Measurements from ENCODE around the gene CCSER1. TPM values are rescaled to one million over a fixed set of nuclear protein-coding genes. Genes with fewer than 3 reads are reported as not detected.

Gene CCSER1
- total RNA-seq, 4 donors from 2014 or later: 3.6 to 7.0 (median 5.5) TPM

- no peaks in the 10 kb centered on the region for H3K4me1 ChIP-seq
Measured at GRCh38 chr4:90082449-90082848, 44.7 kb upstream of the CCSER1 start.

DNA sequence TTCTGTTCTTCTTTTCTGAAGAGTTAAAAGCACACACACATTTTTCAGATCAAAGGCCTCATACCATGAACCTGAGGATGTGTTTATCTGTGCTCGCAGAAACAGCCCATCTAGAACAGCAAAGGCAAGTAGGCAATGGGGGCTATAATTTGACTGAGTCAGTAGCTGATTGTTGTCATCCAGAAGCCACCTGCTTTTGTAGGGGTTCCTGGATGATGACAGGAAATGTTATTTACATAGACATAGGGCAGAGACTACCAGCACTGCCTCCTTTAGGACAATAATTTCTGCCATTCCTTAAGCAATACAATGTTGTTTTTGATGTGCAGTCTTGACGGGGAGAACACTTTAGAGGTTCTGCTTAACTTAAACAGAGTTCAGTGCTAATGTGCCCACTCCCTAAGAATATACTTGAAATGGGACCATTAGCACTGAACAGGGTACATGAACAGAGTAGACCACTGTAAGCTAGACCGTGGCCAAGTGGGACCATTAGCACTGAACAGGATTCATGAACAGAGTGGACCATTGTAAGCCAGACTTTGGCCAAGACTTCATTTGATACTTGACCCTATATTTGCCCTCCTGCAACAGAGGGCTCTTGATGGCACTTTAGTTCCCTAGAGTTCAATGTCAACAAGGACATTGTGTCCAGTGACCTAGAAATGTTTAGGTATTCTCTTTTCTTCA, 42.8 kb upstream of the CCSER1 start:
- intact Hi-C loops (cut with DNase I): no loop called here
- Histone ChIP-seq H3K4me1 (no peaks in the 10 kb centered on the region), H3K27me3 (no peaks in the 10 kb centered on the region), H3K4me3 (no peak overlapping the region), H3K27ac (replicated peaks in 1 of 4) (no peak overlapping the region), H3K36me3 (no peaks in the 10 kb centered on the region), H3K9me3 (no peaks in the 10 kb centered on the region)
- WGBS: 85% methylated on average over 3 of the region's 3 CpGs
- no peak for DNase-seq (ENCODE audit: extremely low spot score)
- TF ChIP-seq EP300 (IDR thresholded peaks at IDR 0.05) (no peak), CTCF (IDR thresholded peaks at IDR 0.05) (no peak), POLR2AphosphoS5 (IDR thresholded peaks at IDR 0.05) (no peak), POLR2A (IDR thresholded peaks at IDR 0.05; ENCODE audit: low read depth) (no peak)

More at GRCh38 chr4:90082449-90082848, 44.7 kb upstream of the CCSER1 start:
- Histone ChIP-seq H3K36me3 (no peaks in the 10 kb centered on the region), H3K4me3 (no peak overlapping the region), H3K27me3 (no peaks in the 10 kb centered on the region), H3K9me3 (no peaks in the 10 kb centered on the region), H3K27ac (replicated peaks in 1 of 4) (no peak overlapping the region)
- intact Hi-C loops (cut with DNase I): no loop called here
- DNase-seq (ENCODE audit: extremely low spot score): no peak
- TF ChIP-seq POLR2AphosphoS5 (IDR thresholded peaks at IDR 0.05) (no peak), CTCF (IDR thresholded peaks at IDR 0.05) (no peak), EP300 (IDR thresholded peaks at IDR 0.05) (no peak), POLR2A (IDR thresholded peaks at IDR 0.05; ENCODE audit: low read depth) (no peak)

- DNase-seq (ENCODE audit: extremely low spot score): no peak
- Histone ChIP-seq H3K4me1 (no peaks in the 10 kb centered on the region), H3K36me3 (no peaks in the 10 kb centered on the region), H3K9me3 (no peaks in the 10 kb centered on the region), H3K27me3 (no peaks in the 10 kb centered on the region), H3K27ac (replicated peaks in 1 of 4) (no peak overlapping the region), H3K4me3 (no peak overlapping the region)
- TF ChIP-seq POLR2AphosphoS5 (IDR thresholded peaks at IDR 0.05): no peak
- no peak for TF ChIP-seq POLR2A (IDR thresholded peaks at IDR 0.05; ENCODE audit: low read depth)
- TF ChIP-seq CTCF (IDR thresholded peaks at IDR 0.05): no peak
- no peak for TF ChIP-seq EP300 (IDR thresholded peaks at IDR 0.05)
- 81% methylated on average over 5 of the region's 5 CpGs for WGBS
- intact Hi-C loops (cut with DNase I): no loop called here
Measured at GRCh38 chr4:90084967-90085295, 42.3 kb upstream of the CCSER1 start.

GRCh38 chr4:90093526-90093925, 33.7 kb upstream of the CCSER1 start:
- H3K27me3 ChIP-seq: no peaks in the 10 kb centered on the region
- no peak for TF ChIP-seq POLR2AphosphoS5 (IDR thresholded peaks at IDR 0.05)
- TF ChIP-seq POLR2A (IDR thresholded peaks at IDR 0.05; ENCODE audit: low read depth): no peak
- TF ChIP-seq CTCF (IDR thresholded peaks at IDR 0.05): no peak
- no peak for TF ChIP-seq EP300 (IDR thresholded peaks at IDR 0.05)
- no peak overlapping the region for H3K27ac ChIP-seq (replicated peaks in 1 of 4)
- no peaks in the 10 kb centered on the region for H3K4me1 ChIP-seq
- H3K4me3 ChIP-seq: no peak overlapping the region
- no peaks in the 10 kb centered on the region for H3K9me3 ChIP-seq
- no peaks in the 10 kb centered on the region for H3K36me3 ChIP-seq
- intact Hi-C loops (cut with DNase I): no loop called here
- WGBS: 54% methylated on average over 2 of the region's 2 CpGs
- no peak for DNase-seq (ENCODE audit: extremely low spot score)

DNA sequence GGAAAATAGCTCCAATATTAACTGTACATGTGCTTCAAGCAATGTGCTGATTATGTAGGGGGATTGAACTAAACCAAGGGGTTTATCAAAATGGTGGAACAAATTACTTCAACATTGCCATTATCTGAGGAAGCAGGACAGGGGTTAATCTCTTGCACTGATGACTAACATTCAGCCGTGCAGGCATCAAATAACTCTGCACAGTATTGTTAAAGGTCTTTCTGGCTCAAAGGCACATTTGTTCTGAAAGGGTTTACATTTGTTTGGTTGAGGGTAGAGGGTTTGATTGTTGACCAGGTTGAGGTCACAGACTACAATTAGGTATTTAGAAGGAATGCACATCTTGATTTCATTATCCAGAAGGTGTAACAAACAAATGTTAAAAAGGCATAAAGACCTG, 32.2 kb upstream of the CCSER1 start:
- intact Hi-C loops (cut with DNase I): no loop called here
- H3K9me3 ChIP-seq: no peaks in the 10 kb centered on the region
- no peaks in the 10 kb centered on the region for H3K27me3 ChIP-seq
- TF ChIP-seq CTCF (IDR thresholded peaks at IDR 0.05): no peak
- no peak for TF ChIP-seq EP300 (IDR thresholded peaks at IDR 0.05)
- TF ChIP-seq POLR2A (IDR thresholded peaks at IDR 0.05; ENCODE audit: low read depth): no peak
- TF ChIP-seq POLR2AphosphoS5 (IDR thresholded peaks at IDR 0.05): no peak
- H3K4me1 ChIP-seq: no peaks in the 10 kb centered on the region
- no peak overlapping the region for H3K27ac ChIP-seq (replicated peaks in 1 of 4)
- H3K4me3 ChIP-seq: no peak overlapping the region
- DNase-seq (ENCODE audit: extremely low spot score): no peak
- H3K36me3 ChIP-seq: no peaks in the 10 kb centered on the region
- 21% methylated on average over 1 of the region's 1 CpG for WGBS

Measured in esophagus muscularis mucosa (tissue), 4 donors.